NCI-H1694 (cell line): ENCODE results near the gene ATP6V1G1.
"Not testable (repeated sequence)": the region's sequence is repeated elsewhere in the genome, so short reads cannot be mapped to it uniquely, and the experiment has no call there.

Experiments used
- DNase-seq: peaks from one replicate; lab custom pipeline; 2025; lab: John Stamatoyannopoulos, UW

Gene ATP6V1G1, protein sequence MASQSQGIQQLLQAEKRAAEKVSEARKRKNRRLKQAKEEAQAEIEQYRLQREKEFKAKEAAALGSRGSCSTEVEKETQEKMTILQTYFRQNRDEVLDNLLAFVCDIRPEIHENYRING

DNA sequence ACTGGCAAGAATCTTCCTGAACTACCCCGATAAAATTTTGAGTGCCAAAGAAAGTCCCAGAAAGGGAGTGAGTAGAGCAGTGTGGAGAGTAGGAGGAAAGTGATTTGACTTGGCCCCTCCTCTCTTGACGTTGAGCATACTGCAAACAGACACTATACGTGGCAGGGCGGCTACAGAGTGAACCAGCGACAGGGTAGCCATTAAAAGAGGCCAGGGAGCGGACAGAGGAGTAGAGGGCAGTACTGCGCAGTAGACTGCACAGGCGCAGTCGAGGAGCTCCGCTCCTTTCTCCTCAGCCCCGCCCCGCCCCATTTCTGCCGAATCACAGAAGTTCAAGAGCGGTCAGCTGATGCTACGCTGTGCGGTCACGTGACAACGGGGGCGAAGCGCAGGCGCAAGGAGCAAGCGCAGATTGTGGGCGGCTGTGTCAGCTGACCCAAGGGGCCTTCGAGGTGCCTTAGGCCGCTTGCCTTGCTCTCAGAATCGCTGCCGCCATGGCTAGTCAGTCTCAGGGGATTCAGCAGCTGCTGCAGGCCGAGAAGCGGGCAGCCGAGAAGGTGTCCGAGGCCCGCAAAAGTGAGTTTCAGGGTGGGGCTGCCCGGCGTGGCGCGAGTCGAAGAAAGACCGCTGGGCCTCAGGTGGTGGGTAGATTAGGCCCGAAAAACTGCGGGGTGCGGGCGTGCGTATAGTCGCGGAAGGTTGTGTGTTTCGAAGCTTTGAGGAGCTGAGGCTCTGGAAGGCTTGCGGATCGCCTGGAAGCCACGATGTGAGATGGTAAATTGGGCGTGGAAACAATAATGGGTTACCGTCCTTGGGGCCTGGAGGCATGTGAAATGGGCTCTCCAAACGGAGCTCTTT, at the start of gene ATP6V1G1:
ATP6V1G1 (plus strand) TSS at position 425 of the 858 bp plus-strand sequence; CDS start at position 495, 70 bp downstream.
- peak; percentile 91 for DNase-seq

GRCh38 chr9:114538241-114538640, 49.3 kb upstream of the ATP6V1G1 start:
- no peak for DNase-seq

GRCh38 chr9:114539701-114540380, 47.7 kb upstream of the ATP6V1G1 start:
- no peak for DNase-seq

DNA sequence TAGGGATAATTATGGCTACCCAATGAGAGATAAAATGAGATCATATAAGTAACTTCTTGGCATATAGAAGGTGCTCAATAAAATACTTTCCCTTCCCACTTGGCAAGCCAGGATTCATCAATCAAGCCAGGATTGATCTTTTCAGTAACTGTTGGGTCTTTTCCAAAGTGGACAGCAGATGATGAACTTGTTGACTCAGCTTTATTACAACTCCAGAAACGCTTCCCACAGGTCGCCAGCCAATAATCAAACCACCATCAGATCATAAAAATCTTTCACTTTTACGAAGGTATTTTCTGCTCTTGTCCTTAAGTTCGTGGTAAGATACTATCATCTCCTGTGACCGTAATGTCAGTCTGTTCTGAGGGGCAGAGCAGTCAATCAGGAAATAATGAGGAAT, 42.5 kb upstream of the ATP6V1G1 start:
- no peak for DNase-seq

- DNase-seq: no peak
Observed at GRCh38 chr9:114546851-114547250, 40.7 kb upstream of the ATP6V1G1 start.

DNA sequence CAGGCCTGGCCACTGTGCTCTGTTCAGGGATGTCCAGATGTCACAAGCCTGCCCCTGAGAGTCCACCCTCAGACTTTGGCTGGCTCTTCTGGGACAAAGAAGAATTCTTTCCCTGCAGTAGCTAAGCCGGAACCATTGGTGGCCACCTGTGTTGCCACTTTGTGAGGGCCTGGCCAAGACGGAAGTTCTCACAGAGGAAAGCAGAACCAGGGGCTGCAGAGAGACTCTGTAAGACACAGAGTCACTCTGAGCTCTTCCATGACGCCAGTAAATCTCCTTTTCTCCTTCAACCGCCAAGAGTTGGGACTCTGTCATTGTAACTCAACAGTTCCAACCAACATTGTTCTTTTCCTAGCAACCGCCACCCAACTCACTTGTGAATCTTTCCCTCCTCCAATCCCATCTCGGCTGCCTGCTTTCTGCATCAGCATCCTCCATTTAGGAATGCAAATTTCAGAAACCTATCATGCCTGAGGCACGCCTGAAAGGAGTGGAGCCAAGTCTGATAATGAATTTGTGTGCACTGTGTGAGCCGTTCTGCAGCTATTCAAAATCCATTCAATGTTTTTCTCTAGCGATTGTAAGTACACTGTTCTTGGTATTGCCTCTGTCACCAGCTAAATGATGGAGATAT, 37.8 kb upstream of the ATP6V1G1 start:
- no peak for DNase-seq

GRCh38 chr9:114551750-114552685, 35.6 kb upstream of the ATP6V1G1 start:
- no peak for DNase-seq

DNA sequence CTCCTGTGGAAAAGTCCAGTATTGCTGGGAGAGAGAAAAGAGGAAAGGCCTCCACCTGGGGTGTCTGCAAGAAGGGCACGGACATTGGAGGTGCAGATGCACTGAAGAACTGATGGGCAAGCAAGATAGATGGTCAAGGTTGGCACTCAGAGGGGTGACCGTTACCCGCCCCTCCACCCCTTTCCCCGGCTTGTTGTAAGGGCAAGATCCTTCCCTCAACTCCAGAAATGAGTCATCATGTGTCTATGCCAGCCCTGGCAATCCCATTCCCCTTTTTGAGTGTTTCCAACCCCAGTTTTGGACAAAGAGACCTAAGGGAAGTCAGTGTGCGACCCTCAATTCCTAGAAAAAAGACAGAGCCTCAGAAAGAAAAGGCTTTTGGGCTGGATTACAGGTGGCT, 34.9 kb upstream of the ATP6V1G1 start:
- no peak for DNase-seq

DNA sequence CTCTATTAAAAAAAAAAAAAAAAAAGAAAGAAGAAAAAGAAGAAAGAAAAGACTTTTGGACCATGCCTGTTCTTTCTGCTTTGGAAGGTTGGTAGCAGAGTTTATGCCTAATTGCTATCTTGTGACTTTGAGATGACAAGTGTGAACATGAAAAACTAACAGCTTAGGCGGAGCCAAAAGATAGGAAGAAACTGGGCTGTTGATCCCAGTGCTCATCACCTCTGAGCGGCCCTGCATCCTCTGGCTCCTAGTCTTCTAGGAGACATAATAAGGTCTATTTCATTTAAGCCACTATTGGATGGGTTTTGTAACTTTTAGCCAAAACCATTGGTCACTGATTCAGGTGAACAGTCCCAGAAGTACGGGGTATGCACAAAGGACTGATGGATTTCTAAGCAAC, 34.4 kb upstream of the ATP6V1G1 start:
- no peak for DNase-seq

- DNase-seq: no peak
Observed at GRCh38 chr9:114555696-114556095, 31.9 kb upstream of the ATP6V1G1 start.

- DNase-seq: no peak
Observed at GRCh38 chr9:114558027-114558675, 29.4 kb upstream of the ATP6V1G1 start.

GRCh38 chr9:114559830-114560513, 27.6 kb upstream of the ATP6V1G1 start:
- no peak for DNase-seq

DNA sequence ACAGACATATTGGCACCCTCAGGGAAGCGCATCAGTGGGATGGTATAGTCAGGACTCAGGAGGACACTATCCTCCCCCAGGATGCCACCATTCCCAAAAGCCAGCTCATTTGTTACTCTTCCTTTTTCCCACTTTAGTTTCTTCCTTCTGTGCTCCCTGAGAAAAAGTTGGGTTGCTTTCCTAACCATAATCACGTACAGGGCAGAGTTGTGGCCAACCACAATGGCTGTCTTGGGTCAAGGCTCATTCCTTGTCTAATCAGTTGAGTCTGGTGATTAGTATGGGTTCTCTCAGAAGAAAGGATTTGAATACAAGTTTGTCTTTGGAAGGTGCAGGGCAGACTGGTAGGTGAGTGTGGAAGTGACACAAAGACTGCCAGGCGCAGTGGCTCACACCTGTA, 26.6 kb upstream of the ATP6V1G1 start:
- no peak for DNase-seq

DNA sequence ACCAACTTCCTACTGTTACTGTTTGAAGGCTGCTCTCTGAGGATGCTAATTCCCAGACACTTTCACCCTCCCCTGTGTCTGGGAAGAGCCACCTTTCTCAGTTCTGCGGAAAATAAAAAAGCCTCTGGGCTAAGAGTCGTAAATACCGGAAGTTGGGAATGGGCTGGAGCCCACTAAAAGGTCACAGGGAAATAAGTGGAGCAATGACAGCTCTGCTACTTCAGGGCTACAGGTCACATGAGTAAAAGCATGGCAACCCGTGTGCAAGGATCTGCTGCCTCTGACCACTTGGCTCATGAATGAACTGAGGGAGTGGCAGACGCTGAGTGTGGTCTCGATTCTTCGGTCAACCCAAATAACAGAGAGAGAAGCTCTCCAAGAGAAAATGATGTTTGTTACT, 25.8 kb upstream of the ATP6V1G1 start:
- no peak for DNase-seq

DNA sequence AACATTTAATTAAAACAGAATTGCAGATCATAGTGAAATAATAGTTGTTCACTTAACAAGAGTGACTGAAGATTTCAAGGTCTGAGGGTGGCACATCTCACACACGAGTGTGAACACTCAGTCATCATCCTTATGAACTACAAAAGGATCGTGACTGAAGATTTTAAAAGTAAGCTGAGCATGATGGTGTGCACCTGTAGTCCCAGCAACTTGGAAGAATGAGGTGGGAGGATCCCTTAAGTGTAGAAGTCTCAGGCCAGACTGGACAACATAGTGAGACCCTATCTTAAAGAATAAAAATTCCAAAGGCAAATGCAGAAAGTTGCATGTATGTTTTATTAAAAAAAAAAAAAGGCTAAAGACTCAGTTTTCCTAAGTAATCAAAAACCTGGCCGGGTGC, 22.4 kb upstream of the ATP6V1G1 start:
- DNase-seq: no peak

DNA sequence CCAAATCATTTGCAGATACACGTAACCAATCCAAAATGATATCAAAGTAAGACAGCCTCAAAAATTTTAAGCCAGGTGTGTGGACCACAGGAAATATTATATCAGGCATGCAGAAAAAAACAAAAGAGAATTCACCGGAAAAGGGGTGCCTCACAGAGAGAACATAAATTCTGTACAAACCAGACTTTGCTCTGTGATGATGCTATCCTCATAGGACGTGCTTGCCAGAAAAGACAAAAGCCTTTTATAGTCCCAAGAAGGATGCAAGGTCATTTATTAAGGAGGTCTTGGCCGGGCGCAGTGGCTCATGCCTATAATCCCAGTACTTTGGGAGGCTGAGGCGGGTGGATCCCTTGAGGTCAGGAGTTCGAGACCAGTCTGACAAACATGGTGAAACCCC, 16.8 kb upstream of the ATP6V1G1 start:
- DNase-seq: no peak

DNA sequence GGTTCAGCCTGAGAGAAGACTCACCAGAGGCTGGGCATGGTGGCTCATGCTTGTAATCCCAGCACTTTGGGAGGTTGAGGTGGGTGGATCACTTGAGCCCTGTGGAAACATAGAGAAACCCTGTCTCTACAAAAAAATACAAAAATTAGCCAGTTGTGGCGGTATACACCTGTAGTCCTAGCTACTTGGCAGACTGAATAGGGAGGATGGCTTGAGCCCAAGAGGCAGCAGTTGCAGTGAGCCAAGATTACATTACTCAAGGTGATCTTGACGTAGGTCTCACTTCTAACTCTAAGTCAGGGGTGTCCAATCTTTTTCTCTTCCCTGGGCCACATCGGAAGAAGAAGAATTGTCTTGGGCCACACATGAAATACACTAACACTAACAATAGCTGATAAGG, 16.2 kb upstream of the ATP6V1G1 start:
- no peak for DNase-seq

- DNase-seq: no peak
Observed at GRCh38 chr9:114572199-114572598, 15.4 kb upstream of the ATP6V1G1 start.

DNA sequence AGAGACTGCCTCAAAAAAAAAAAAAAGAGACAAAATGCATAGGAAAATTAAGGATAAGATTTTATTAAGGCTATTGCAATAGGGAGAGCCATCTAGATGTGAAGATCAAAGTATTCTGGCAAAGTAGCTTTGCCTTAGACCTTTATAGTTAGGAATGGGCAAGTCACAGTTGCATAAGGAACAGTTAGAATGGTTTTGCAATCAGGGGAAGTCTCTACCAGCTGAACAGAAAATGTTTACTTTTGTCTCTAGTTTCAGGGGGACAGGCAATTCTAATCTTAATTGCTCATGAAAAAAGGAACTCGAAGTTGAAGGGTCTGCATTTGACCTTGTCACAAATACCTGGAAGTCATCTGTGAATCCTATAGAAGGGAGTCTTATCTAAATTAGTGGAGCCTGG, 13.1 kb upstream of the ATP6V1G1 start:
- DNase-seq: no peak

DNA sequence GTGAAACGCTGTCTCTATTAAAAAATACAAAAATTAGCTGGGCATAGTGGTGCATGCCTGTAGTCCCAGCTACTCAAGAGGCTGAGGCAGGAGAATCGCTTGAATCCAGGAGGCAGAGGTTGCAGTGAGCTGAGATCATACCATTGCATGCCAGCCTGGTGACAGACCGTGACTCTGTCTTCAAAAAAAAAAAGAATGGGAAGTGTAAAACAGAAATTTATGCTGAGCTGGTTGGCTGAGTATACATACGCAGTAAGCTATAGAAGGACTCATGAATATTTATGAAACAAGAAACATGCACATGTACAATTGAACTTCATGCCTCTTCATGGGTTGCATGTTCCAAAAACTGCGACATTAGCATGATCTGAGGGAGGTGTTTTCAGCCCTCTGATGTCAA, 10.8 kb upstream of the ATP6V1G1 start:
- not testable (repeated sequence) for DNase-seq
